Prostate gland (tissue), 2 donors: Measurements from ENCODE around the gene ANAPC4. TPM values are rescaled to one million over a fixed set of nuclear protein-coding genes. Genes with fewer than 3 reads are reported as not detected.

ENCODE experiments used
- DNase-seq: peaks from one replicate; pipeline ENCODE4 v3.0.0-alpha.2; 2019; ENCODE audit warnings: low spot score
- H3K27ac ChIP-seq, 2 donors: fragments of 200-600 bp; sonication (generic); 2 replicates each; pipeline ENCODE4 v1.5.1; 2017 to 2019
- H3K27me3 ChIP-seq: fragments of 200-600 bp; sonication (generic); replicated peaks from 2 replicates; pipeline ENCODE4 v1.5.1; 2019; ENCODE audit not compliant: insufficient read depth
- H3K36me3 ChIP-seq, 2 donors: fragments of 200-600 bp; sonication (generic); 1 replicate in 1 of 2; 2 replicates in 1 of 2; pipeline versions ENCODE4 v1.5.1 to v1.8.1; 2017 to 2019
- H3K4me1 ChIP-seq: fragments of 200-600 bp; sonication (generic); replicated peaks from 2 replicates; pipeline ENCODE4 v1.5.1; 2019
- H3K4me3 ChIP-seq, 2 donors: fragments of 200-600 bp; sonication (generic); 2 replicates each; pipeline ENCODE4 v1.5.1; 2017 to 2019
- H3K9me3 ChIP-seq: fragments of 200-600 bp; sonication (generic); 2 replicates; pipeline ENCODE4 v1.5.1; 2017
- POLR2A ChIP-seq: fragments of 450-650 bp; IDR thresholded peaks from one replicate; pipeline ENCODE4 v1.6.1; 2016; ENCODE audit warnings: antibody characterized with exemption, mild to moderate bottlenecking
- POLR2AphosphoS5 ChIP-seq: sonication (generic); formaldehyde crosslinking; IDR thresholded peaks from one replicate; pipeline ENCODE4 v1.6.1; 2017; ENCODE audit warnings: antibody characterized with exemption
- WGBS: methylation state at CpG from one replicate; pipeline ENCODE4 v1.1.5; 2018; 5-methylcytosine and 5-hydroxymethylcytosine counted together
- intact Hi-C: fragments of 100-400 bp; cut with DNase I; formaldehyde crosslinking; loops from one replicate; pipeline ENCODE4 v1.14.2; 2022
- total RNA-seq, 2 donors: library from RNA; depleted of rRNA; stranded (reverse); fragments of >200 nt; gene quantifications; one replicate each; pipeline ENCODE4 v1.1.0, GENCODE V29; 2016
- TF ChIP-seq, protein P1 (sequence below), 4 experiments: fragments of 200-600 bp in 2 of 4; fragments of 450-650 bp in 2 of 4; sonication (generic) in 2 of 4; IDR thresholded peaks; 1 replicate in 3 of 4; 2 replicates in 1 of 4; pipeline ENCODE4 v1.5.1; 2016 to 2019; ENCODE audit warnings: antibody characterized with exemption in 4 of 4, mild to moderate bottlenecking in 2 of 4, moderate library complexity in 2 of 4

Gene ANAPC4
- total RNA-seq, 2 donors from 2014 or later = 20.2 to 20.7 TPM

DNA sequence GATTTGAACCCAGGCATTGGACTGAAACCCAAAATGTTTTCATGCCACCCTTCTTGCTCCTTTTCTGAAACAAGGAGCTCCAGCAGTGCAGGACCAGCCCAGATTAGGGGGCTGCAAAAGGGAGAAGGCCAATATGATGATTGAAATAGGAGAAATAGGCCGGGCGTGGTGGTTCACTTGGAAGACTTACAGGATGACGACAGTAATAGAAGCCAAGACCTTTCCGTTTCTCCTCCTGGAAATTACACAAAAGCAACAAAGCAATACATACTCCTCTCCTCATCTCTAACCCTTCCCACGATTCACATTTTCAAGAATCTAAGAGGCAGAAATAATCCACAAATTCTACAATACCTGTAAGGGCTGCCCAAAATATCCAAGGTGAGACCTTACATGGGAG, 90.8 kb downstream of the ANAPC4 start:
- intact Hi-C loops = no loop called here
- Histone ChIP-seq H3K36me3 (no peaks in the 10 kb centered on the region), H3K9me3 (no peaks in the 10 kb centered on the region), H3K4me1 (no peaks in the 10 kb centered on the region), H3K4me3 (no peak overlapping the region), H3K27ac (no peak overlapping the region), H3K27me3 (no peaks in the 10 kb centered on the region)
- DNase-seq = no peak
- WGBS = 87% methylated on average over 5 of the region's 5 CpGs
- TF ChIP-seq POLR2A (no peak), POLR2AphosphoS5 (no peak)
- TF ChIP-seq, protein P1, sequence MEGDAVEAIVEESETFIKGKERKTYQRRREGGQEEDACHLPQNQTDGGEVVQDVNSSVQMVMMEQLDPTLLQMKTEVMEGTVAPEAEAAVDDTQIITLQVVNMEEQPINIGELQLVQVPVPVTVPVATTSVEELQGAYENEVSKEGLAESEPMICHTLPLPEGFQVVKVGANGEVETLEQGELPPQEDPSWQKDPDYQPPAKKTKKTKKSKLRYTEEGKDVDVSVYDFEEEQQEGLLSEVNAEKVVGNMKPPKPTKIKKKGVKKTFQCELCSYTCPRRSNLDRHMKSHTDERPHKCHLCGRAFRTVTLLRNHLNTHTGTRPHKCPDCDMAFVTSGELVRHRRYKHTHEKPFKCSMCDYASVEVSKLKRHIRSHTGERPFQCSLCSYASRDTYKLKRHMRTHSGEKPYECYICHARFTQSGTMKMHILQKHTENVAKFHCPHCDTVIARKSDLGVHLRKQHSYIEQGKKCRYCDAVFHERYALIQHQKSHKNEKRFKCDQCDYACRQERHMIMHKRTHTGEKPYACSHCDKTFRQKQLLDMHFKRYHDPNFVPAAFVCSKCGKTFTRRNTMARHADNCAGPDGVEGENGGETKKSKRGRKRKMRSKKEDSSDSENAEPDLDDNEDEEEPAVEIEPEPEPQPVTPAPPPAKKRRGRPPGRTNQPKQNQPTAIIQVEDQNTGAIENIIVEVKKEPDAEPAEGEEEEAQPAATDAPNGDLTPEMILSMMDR (IDR thresholded peaks at IDR 0.05) = no peak

Other genes with a start within 250 kb of the ANAPC4 start
- 10 to 100 TPM in 1 of 2 donors, 1 to 10 TPM in 1; 7.4 to 12.3 TPM for gene SEPSECS, start 216.8 kb upstream of the ANAPC4 start, total RNA-seq
- 10 to 100 TPM; 18.7 to 23.9 TPM for gene PI4K2B, start 143.2 kb upstream of the ANAPC4 start, total RNA-seq
- gene ZCCHC4, start 64.5 kb upstream of the ANAPC4 start, total RNA-seq = 10 to 100 TPM in 1 of 2 donors, 1 to 10 TPM in 1; 9.4 to 17.1 TPM